ENCODE data around the gene EXD2. TPM values are rescaled to one million over a fixed set of nuclear protein-coding genes. Genes with fewer than 3 reads are reported as not detected.
A peak's percentile ranks its signal among the peaks of the same experiment; 100 is the strongest.

Gene EXD2
- total and polyA plus RNA-seq, 7 donors: 1.8 to 18.0 (median 14.7) TPM

DNA sequence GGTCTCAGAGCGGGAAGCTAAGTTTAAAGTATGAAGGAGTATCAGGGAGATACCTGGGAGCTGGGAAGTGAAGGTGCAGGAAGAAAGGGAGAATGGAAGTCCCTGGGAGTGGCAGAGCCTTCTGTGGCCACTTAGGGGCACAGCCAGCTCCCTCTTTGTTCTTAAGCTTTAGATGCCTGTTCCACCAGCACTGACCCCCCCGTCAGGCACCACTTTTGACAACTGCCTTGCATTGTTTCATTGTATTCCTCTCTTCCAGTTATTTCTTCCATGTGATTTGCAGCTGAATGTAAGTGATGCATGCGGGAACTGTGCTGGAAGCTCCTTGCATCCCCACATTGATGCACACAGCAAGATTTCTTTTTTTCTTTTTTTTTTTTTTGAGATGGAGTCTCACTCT lies 71.2 kb downstream of the EXD2 start:
- peak overlapping the region in 2 of 4 donors; percentile 55 to 60 for H3K27ac ChIP-seq
- intact Hi-C loops (cut with DNase I): no loop called here
- WGBS, 2 donors: 82 to 86% methylated on average over 3 of the region's 3 CpGs
- TF ChIP-seq POLR2AphosphoS5 (IDR thresholded peaks at IDR 0.05): no peak
- TF ChIP-seq, protein P1, sequence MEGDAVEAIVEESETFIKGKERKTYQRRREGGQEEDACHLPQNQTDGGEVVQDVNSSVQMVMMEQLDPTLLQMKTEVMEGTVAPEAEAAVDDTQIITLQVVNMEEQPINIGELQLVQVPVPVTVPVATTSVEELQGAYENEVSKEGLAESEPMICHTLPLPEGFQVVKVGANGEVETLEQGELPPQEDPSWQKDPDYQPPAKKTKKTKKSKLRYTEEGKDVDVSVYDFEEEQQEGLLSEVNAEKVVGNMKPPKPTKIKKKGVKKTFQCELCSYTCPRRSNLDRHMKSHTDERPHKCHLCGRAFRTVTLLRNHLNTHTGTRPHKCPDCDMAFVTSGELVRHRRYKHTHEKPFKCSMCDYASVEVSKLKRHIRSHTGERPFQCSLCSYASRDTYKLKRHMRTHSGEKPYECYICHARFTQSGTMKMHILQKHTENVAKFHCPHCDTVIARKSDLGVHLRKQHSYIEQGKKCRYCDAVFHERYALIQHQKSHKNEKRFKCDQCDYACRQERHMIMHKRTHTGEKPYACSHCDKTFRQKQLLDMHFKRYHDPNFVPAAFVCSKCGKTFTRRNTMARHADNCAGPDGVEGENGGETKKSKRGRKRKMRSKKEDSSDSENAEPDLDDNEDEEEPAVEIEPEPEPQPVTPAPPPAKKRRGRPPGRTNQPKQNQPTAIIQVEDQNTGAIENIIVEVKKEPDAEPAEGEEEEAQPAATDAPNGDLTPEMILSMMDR (IDR thresholded peaks at IDR 0.05): no peak
- TF ChIP-seq EP300 (IDR thresholded peaks at IDR 0.05): no peak
- TF ChIP-seq POLR2A (IDR thresholded peaks at IDR 0.05): no peak
- H3K36me3 ChIP-seq: no peaks in the 10 kb centered on the region
- H3K27me3 ChIP-seq: peaks cover 5 to 39% (median 19%) of the 10 kb centered on the region in 3 donors
- no peak for DNase-seq
- H3K4me1 ChIP-seq: peaks cover 0 to 29% (median 27%) of the 10 kb centered on the region in 4 donors
- H3K4me3 ChIP-seq: no peak overlapping the region
- H3K9me3 ChIP-seq: no peaks in the 10 kb centered on the region

DNA sequence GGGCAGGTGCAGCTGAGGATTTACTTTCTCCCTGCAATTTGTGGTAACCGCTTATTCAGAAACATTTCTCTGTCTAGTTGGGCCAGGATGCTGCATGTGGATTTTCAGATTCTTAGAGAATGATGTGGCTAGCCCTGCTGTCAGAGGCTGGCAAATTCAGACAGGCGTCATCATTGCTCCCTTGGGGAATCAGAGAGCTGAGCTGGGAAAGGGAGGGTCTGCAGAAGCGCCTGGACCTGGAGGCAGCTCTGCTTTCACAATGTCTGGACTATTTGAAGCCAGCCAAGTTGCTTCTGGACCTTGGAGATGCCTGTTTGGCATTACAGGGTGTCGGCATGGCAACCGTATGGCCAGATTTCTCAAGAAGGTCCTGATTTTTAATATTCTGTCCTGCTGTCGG lies 72.1 kb downstream of the EXD2 start:
- intact Hi-C loops (cut with DNase I): no loop called here
- Histone ChIP-seq H3K4me3 (no peak overlapping the region), H3K27me3 (peaks cover 5 to 31% (median 19%) of the 10 kb centered on the region in 3 donors), H3K4me1 (peaks cover 0 to 29% (median 27%) of the 10 kb centered on the region in 4 donors), H3K27ac (peak overlapping the region in 3 of 4 donors; percentile 28 to 41 (median 39)), H3K36me3 (no peaks in the 10 kb centered on the region), H3K9me3 (no peaks in the 10 kb centered on the region)
- no peak for TF ChIP-seq POLR2A (IDR thresholded peaks at IDR 0.05)
- no peak for TF ChIP-seq EP300 (IDR thresholded peaks at IDR 0.05)
- TF ChIP-seq, protein P1 (IDR thresholded peaks at IDR 0.05): no peak
- TF ChIP-seq POLR2AphosphoS5 (IDR thresholded peaks at IDR 0.05): peak in 3 of 4 donors; percentile 18 to 64 (median 30)
- DNase-seq: peak; percentile 87
- WGBS, 2 donors: 82 to 90% methylated on average over 6 of the region's 6 CpGs

DNA sequence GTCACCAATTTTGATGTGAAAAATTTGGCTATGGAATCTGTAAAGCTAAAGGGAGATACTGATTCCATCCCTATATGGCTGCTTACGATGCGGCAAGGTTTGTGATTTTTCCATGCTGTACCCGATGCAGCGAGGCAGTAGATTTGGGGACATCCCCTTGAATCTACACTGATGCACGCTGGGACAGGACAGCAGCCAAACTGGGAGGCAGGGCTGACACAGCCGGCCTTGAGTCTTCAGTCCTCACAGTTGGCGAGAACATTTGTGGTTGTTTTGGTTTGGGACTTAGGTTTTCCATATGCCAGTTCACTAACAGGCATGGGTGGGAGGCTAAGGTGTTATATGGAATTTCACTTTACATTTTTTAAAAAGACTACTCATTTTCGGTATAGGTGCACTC lies 72.5 kb downstream of the EXD2 start:
- Histone ChIP-seq H3K27me3 (peaks cover 5 to 27% (median 16%) of the 10 kb centered on the region in 3 donors), H3K9me3 (no peaks in the 10 kb centered on the region), H3K4me3 (no peak overlapping the region), H3K27ac (peak overlapping the region in 3 of 4 donors; percentile 28 to 41 (median 39)), H3K36me3 (no peaks in the 10 kb centered on the region), H3K4me1 (peaks cover 0 to 28% (median 27%) of the 10 kb centered on the region in 4 donors)
- 77 to 82% methylated on average over 8 of the region's 8 CpGs for WGBS, 2 donors
- no peak for TF ChIP-seq EP300 (IDR thresholded peaks at IDR 0.05)
- TF ChIP-seq, protein P1 (IDR thresholded peaks at IDR 0.05): no peak
- TF ChIP-seq POLR2AphosphoS5 (IDR thresholded peaks at IDR 0.05): no peak
- no peak for TF ChIP-seq POLR2A (IDR thresholded peaks at IDR 0.05)
- intact Hi-C loops (cut with DNase I): no loop called here
- no peak for DNase-seq

DNA sequence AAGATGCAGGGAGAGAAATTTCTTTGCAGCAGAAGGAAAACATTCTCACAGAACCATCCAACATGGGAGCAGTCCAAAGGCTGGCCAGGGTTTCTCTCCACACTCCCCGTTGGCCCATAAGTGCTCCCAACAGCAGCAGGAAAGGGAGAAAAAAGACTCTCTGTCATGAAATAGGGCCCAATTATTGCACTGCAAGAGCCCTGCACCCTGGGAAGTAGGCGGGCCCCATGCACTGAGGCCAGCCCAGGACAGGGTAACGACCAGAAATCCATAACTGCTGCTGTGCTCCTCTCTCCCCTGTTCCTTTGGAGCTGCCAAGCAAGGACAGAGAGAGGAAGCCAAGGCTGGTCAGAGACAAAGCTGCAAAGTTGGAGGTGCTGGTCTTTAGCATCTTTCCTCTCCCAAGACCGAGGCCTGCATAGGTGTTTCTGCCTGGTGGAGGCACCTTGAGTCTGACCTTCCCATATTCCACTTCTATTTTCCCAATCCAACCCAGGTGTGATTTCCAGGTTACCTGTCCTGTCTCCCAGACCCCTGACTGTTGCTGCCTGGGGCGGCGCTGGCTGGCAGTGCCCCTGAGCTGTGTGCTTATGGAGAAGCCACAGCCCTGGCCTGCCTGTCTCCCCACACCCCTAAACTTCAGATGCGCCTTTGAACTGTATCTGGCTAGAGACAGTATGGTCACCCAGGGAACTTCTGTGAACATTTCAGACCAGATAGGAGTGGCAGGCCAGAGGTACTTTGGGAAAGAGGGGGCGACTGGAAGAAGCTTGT lies 75.5 kb downstream of the EXD2 start:
- Histone ChIP-seq H3K4me1 (peaks cover 0 to under 1% (median under 1%) of the 10 kb centered on the region in 4 donors), H3K27me3 (peaks cover 0 to 4% (median 0%) of the 10 kb centered on the region in 3 donors), H3K4me3 (no peak overlapping the region), H3K36me3 (no peaks in the 10 kb centered on the region), H3K27ac (no peak overlapping the region), H3K9me3 (no peaks in the 10 kb centered on the region)
- DNase-seq: no peak
- TF ChIP-seq, protein P1 (IDR thresholded peaks at IDR 0.05): no peak
- no peak for TF ChIP-seq EP300 (IDR thresholded peaks at IDR 0.05)
- WGBS, 2 donors: 89 to 91% methylated on average over 8 of the region's 8 CpGs
- intact Hi-C loops (cut with DNase I): no loop called here
